A549 (cell line): ENCODE results near the gene DCTN3. TPM values are rescaled to one million over a fixed set of nuclear protein-coding genes. Genes with fewer than 3 reads are reported as not detected.
A peak's percentile ranks its signal among the peaks of the same experiment; 100 is the strongest.

Experiments
- ATAC-seq, 2 experiments: fragments of 200-7000 bp in 1 of 2; fragments of >200 bp in 1 of 2; cut with Nextera tagmentation in 1 of 2; cut with Tn5 transposase in 1 of 2; 3 replicates each; pipeline versions ENCODE4 v1.8.0 to v1.9.1; 2018 to 2020; ENCODE audit warnings: mild to moderate bottlenecking in 1 of 2, moderate library complexity in 1 of 2
- CTCF ChIA-PET: fragments of 300-600 bp; sonication (Branson Sonifier 250); formaldehyde crosslinking; extraction: SDS; loops from one replicate; lab custom pipeline; 2021; ENCODE audit warnings: antibody characterized with exemption, inconsistent platforms; lab: Yijun Ruan, JAX
- POLR2A ChIA-PET: fragments of 350-600 bp; formaldehyde crosslinking; extraction: SDS; loops from one replicate; lab custom pipeline; 2021; ENCODE audit warnings: antibody characterized with exemption, inconsistent platforms; lab: Yijun Ruan, JAX
- DNase-seq, 2 experiments: peaks; one replicate each; pipeline versions ENCODE4 v3.0.0 to v3.0.0-alpha.2; 2011 to 2016; ENCODE audit warnings: low read depth in 1 of 2, low spot score in 1 of 2
- FAIRE-seq: peaks from 2 replicates; lab custom pipeline; 2011; peaks lifted over from hg19 to GRCh38; lab: Jason Lieb, UNC
- H3K27ac ChIP-seq, 2 experiments: fragments of >200 bp; sonication (Bioruptor Twin); formaldehyde crosslinking; 3 replicates each; pipeline ENCODE4 v1.5.1; 2016 to 2017
- H3K4me1 ChIP-seq: fragments of >200 bp; sonication (Bioruptor Twin); formaldehyde crosslinking; 3 replicates; pipeline ENCODE4 v1.6.1; 2016
- H3K4me2 ChIP-seq: fragments of >200 bp; sonication (Bioruptor Twin); formaldehyde crosslinking; 3 replicates; pipeline ENCODE4 v1.6.1; 2016
- H3K4me3 ChIP-seq: fragments of >200 bp; sonication (Bioruptor Twin); formaldehyde crosslinking; 3 replicates; pipeline ENCODE4 v1.5.1; 2016
- H3K9me3 ChIP-seq: fragments of >200 bp; sonication (Bioruptor Twin); formaldehyde crosslinking; 3 replicates; pipeline ENCODE4 v1.6.1; 2016
- BCL3 ChIP-seq: fragments of >200 bp; sonication (Bioruptor Twin); formaldehyde crosslinking; IDR thresholded peaks from 3 replicates; pipeline ENCODE4 v1.6.1; 2016
- BHLHE40 ChIP-seq: IDR thresholded peaks from 2 replicates; pipeline ENCODE4 v1.6.1; 2012; ENCODE audit warnings: low read depth, low read length, inconsistent platforms
- CBX8 ChIP-seq: fragments of 200-600 bp; sonication (generic); IDR thresholded peaks from 2 replicates; pipeline ENCODE4 v1.6.1; 2016
- CHD2 ChIP-seq: fragments of 150-350 bp; IDR thresholded peaks from 2 replicates; pipeline ENCODE4 v1.6.1; 2014; ENCODE audit warnings: low read length; ENCODE audit not compliant: partially characterized antibody
- E2F6 ChIP-seq: IDR thresholded peaks from 2 replicates; pipeline ENCODE4 v1.6.1; 2012; ENCODE audit warnings: low read depth, borderline replicate concordance
- EP300 ChIP-seq, 2 experiments: fragments of >200 bp; sonication (Bioruptor Twin); formaldehyde crosslinking; IDR thresholded peaks; 2 replicates in 1 of 2; 3 replicates in 1 of 2; pipeline ENCODE4 v1.6.1; 2016 to 2017
- FOXS1 ChIP-seq: fragments of 250-450 bp; sonication (Bioruptor Pico); IDR thresholded peaks from 2 replicates; pipeline ENCODE4 v1.5.0; 2020; ENCODE audit warnings: mild to moderate bottlenecking, moderate library complexity
- GATA3 ChIP-seq: IDR thresholded peaks from 2 replicates; pipeline ENCODE4 v1.6.1; 2012; ENCODE audit warnings: borderline replicate concordance
- HEYL ChIP-seq: fragments of 250-450 bp; sonication (Bioruptor Pico); IDR thresholded peaks from 2 replicates; pipeline ENCODE4 v1.8.0; 2021; ENCODE audit warnings: mild to moderate bottlenecking, moderate library complexity
- HMGXB4 ChIP-seq: fragments of 250-450 bp; sonication (Bioruptor Pico); IDR thresholded peaks from 2 replicates; pipeline ENCODE4 v1.5.0; 2021; ENCODE audit warnings: mild to moderate bottlenecking, moderate library complexity, borderline replicate concordance
- HOXB13 ChIP-seq: fragments of 250-450 bp; sonication (Bioruptor Pico); IDR thresholded peaks from 2 replicates; pipeline ENCODE4 v1.5.0; 2020; ENCODE audit warnings: low read depth, mild to moderate bottlenecking, moderate library complexity
- HOXB5 ChIP-seq: fragments of 250-450 bp; sonication (Bioruptor Pico); IDR thresholded peaks from 2 replicates; pipeline ENCODE4 v1.5.0; 2020; ENCODE audit warnings: mild to moderate bottlenecking, moderate library complexity
- JUNB ChIP-seq: fragments of >200 bp; sonication (Bioruptor Twin); formaldehyde crosslinking; IDR thresholded peaks from 2 replicates; pipeline ENCODE4 v1.6.1; 2016
- KDM1A ChIP-seq: fragments of 200-600 bp; sonication (generic); IDR thresholded peaks from 2 replicates; pipeline ENCODE4 v1.6.1; 2016; ENCODE audit warnings: low read depth, mild to moderate bottlenecking
- KDM5A ChIP-seq: fragments of 200-600 bp; sonication (generic); IDR thresholded peaks from 2 replicates; pipeline ENCODE4 v1.6.1; 2016; ENCODE audit warnings: antibody characterized with exemption, mild to moderate bottlenecking
- MAFK ChIP-seq: fragments of 450-650 bp; IDR thresholded peaks from 2 replicates; pipeline ENCODE4 v1.6.1; 2014; ENCODE audit not compliant: partially characterized antibody
- MAZ ChIP-seq: fragments of 150-350 bp; IDR thresholded peaks from 2 replicates; pipeline ENCODE4 v1.6.1; 2014; ENCODE audit warnings: antibody characterized with exemption, low read depth, low read length, borderline replicate concordance
- NFE2L2 ChIP-seq: fragments of 150-350 bp; conservative IDR thresholded peaks from 2 replicates; pipeline ENCODE4 v1.6.1; 2014; ENCODE audit warnings: low read length
- NPAS2 ChIP-seq: fragments of 250-450 bp; sonication (Bioruptor Pico); IDR thresholded peaks from 2 replicates; pipeline ENCODE4 v1.8.0; 2022; ENCODE audit warnings: mild to moderate bottlenecking, moderate library complexity, borderline replicate concordance
- NR3C1 ChIP-seq: fragments of >200 bp; sonication (Bioruptor Twin); formaldehyde crosslinking; IDR thresholded peaks from 3 replicates; pipeline ENCODE4 v1.6.1; 2017
- PBX3 ChIP-seq: IDR thresholded peaks from 2 replicates; pipeline ENCODE4 v1.6.1; 2012
- PHF8 ChIP-seq: fragments of 200-600 bp; sonication (generic); IDR thresholded peaks from 2 replicates; pipeline ENCODE4 v1.6.1; 2016; ENCODE audit warnings: low read depth, mild to moderate bottlenecking, antibody characterized with exemption, moderate library complexity, borderline replicate concordance
- POLR2A ChIP-seq: IDR thresholded peaks from 2 replicates; pipeline ENCODE4 v1.6.1; 2012; ENCODE audit warnings: mild to moderate bottlenecking, low read length
- POLR2AphosphoS2 ChIP-seq: conservative IDR thresholded peaks from 2 replicates; pipeline ENCODE4 v1.6.1; 2012; ENCODE audit warnings: low read length, improper control_type of control experiment, inconsistent platforms
- RAD21 ChIP-seq, 2 experiments: fragments of >200 bp in 1 of 2; sonication (Bioruptor Twin) in 1 of 2; formaldehyde crosslinking in 1 of 2; IDR thresholded peaks in 1 of 2; conservative IDR thresholded peaks in 1 of 2; 2 replicates in 1 of 2; 3 replicates in 1 of 2; pipeline ENCODE4 v1.6.1; 2012 to 2018; ENCODE audit warnings: inconsistent platforms in 1 of 2
- RARB ChIP-seq: fragments of 250-450 bp; sonication (Bioruptor Pico); IDR thresholded peaks from 2 replicates; pipeline ENCODE4 v1.8.0; 2021; ENCODE audit warnings: mild to moderate bottlenecking, moderate library complexity
- RCOR1 ChIP-seq: fragments of 150-350 bp; IDR thresholded peaks from 2 replicates; pipeline ENCODE4 v1.6.1; 2014; ENCODE audit warnings: antibody characterized with exemption, low read length, low read depth
- REST ChIP-seq: fragments of 200-600 bp; sonication (generic); IDR thresholded peaks from 2 replicates; pipeline ENCODE4 v1.6.1; 2016; ENCODE audit warnings: antibody characterized with exemption, mild to moderate bottlenecking, moderate library complexity
- RFX5 ChIP-seq: fragments of 450-650 bp; IDR thresholded peaks from 2 replicates; pipeline ENCODE4 v1.7.1; 2014; ENCODE audit warnings: antibody characterized with exemption, mild to moderate bottlenecking, moderate library complexity
- RNF2 ChIP-seq: fragments of 200-600 bp; sonication (generic); IDR thresholded peaks from 2 replicates; pipeline ENCODE4 v1.6.1; 2016; ENCODE audit warnings: low read depth, mild to moderate bottlenecking, antibody characterized with exemption, moderate library complexity, borderline replicate concordance
- SMC3 ChIP-seq: fragments of >200 bp; sonication (Bioruptor Twin); formaldehyde crosslinking; IDR thresholded peaks from 3 replicates; pipeline ENCODE4 v1.6.1; 2018; ENCODE audit warnings: inconsistent platforms
- TFCP2L1 ChIP-seq: fragments of 250-450 bp; sonication (Bioruptor Pico); IDR thresholded peaks from 2 replicates; pipeline ENCODE4 v1.5.0; 2021; ENCODE audit warnings: mild to moderate bottlenecking
- TP53 ChIP-seq: fragments of 250-450 bp; sonication (Bioruptor Pico); IDR thresholded peaks from 2 replicates; pipeline ENCODE4 v1.5.0; 2021; ENCODE audit warnings: mild to moderate bottlenecking, moderate library complexity
- WGBS: methylation state at CpG from one replicate; pipeline ENCODE4 v1.1.6; 2017; ENCODE audit errors: missing lambda C conversion rate; 5-methylcytosine and 5-hydroxymethylcytosine counted together
- polyA plus RNA-seq, 4 experiments: library from polyadenylated mRNA; depleted of rRNA in 3 of 4; stranded (reverse); fragments of >200 nt; fragmentation: RNase III in 1 of 4; extraction: RNeasy Plus Mini Kit Qiagen cat#74134 plus additional on column Dnase treatment in 1 of 4; gene quantifications; 2 replicates in 3 of 4; 3 replicates in 1 of 4; pipeline ENCODE4 v1.2.3, GENCODE V29; 2011 to 2017

DCTN3 gene
- polyA plus RNA-seq, 2 of the 4 experiments (the other 2 are of a cell fraction), result 74.3 to 92.9 TPM

GRCh38 chr9:34611811-34612787 is 8.2 kb downstream of the DCTN3 start, which contains the start of gene RPP25L:
Gene RPP25L, minus strand, starts transcription at chr9:34612097. Its CDS starts 801 bp downstream, at chr9:34611296.
- peak within 1 kb of the TSS; percentile 75 for H3K4me3 ChIP-seq
- H3K9me3 ChIP-seq, result no peaks in the 10 kb centered on the region
- H3K27ac ChIP-seq, result peak within 1 kb of the TSS; percentile 91 to 94
- POLR2A ChIA-PET, result interaction anchor here (0.6 to 1.1 kb wide), 3 partner anchors 22 to 232 kb away, joined by 3 read pairs; partner anchors contain the start of gene SIGMAR1
- 2% methylated on average over 44 of the region's 77 CpGs for WGBS
- FAIRE-seq, result no peak
- ATAC-seq, result peak; percentile 85 to 95
- peak; percentile 78 to 86 for DNase-seq
- peaks cover 18% of the 10 kb centered on the region; the same call in 1 of the 3 replicates for H3K4me1 ChIP-seq
- H3K4me2 ChIP-seq, result peak within 1 kb of the TSS; percentile 96
- CTCF ChIA-PET, result interaction anchor here (0.7 to 17.0 kb wide), 15 partner anchors 9 to 152 kb away, joined by 3 to 429 read pairs (median 5); partner anchors contain the start of genes ARID3C, GALT and SIGMAR1
- TF ChIP-seq FOXS1 (no peak), POLR2AphosphoS2 (no peak), TP53 (no peak), TFCP2L1 (CRISPR knock-in tag) (no peak), RARB (no peak), JUNB (no peak), RCOR1 (no peak), SMC3 (no peak), CHD2 (no peak), CBX8 (no peak), HMGXB4 (CRISPR knock-in tag) (no peak), RNF2 (peak; percentile 54; the same call in 1 of the 2 replicates), BCL3 (peak; percentile 86), MAFK (no peak), REST (no peak), PHF8 (peak; percentile 87), RFX5 (no peak), HOXB5 (CRISPR knock-in tag) (no peak), HOXB13 (CRISPR knock-in tag) (no peak), NPAS2 (CRISPR knock-in tag) (no peak), KDM1A (no peak), PBX3 (no peak), HEYL (no peak), BHLHE40 (no peak), NR3C1 (no peak), RAD21 (conservative IDR thresholded peaks at IDR 0.05 in 1 of 2, IDR thresholded peaks at IDR 0.05 in 1 of 2) (no peak), EP300 (IDR thresholded peaks at IDR 0.05) (no peak), MAZ (no peak; the same call in 1 of the 2 replicates), KDM5A (no peak), GATA3 (peak; percentile 8; the same call in 1 of the 2 replicates), E2F6 (no peak), POLR2A (peak; percentile 90), NFE2L2 (no peak)
